Neural progenitor cell (in vitro differentiated cells): ENCODE measurements around the gene C11orf54.
"Not testable (repeated sequence)": the region's sequence is repeated elsewhere in the genome, so short reads cannot be mapped to it uniquely, and the experiment has no call there.

Experiments
- CTCF ChIP-seq: fragments of 200-600 bp; sonication (generic); IDR thresholded peaks from 2 replicates; pipeline ENCODE4 v1.5.1; 2017; ENCODE audit warnings: antibody characterized with exemption, mild to moderate bottlenecking
- EZH2 ChIP-seq: fragments of 200-600 bp; sonication (generic); IDR thresholded peaks from 2 replicates; pipeline ENCODE4 v1.6.1; 2017; ENCODE audit warnings: antibody characterized with exemption, mild to moderate bottlenecking, moderate library complexity

- not testable (repeated sequence) for TF ChIP-seq CTCF, EZH2
These were observed 3.7 kb downstream of the C11orf54 start for GRCh38 chr11:93745005-93745755.
